Upper lobe of left lung (tissue), 4 donors: ENCODE data around the gene ROBO3.

ENCODE experiments used
- EP300 ChIP-seq, 4 donors: sonication (generic); formaldehyde crosslinking; IDR thresholded peaks; one replicate each; pipeline ENCODE4 v1.5.1; 2017; ENCODE audit warnings: antibody characterized with exemption in 4 of 4, control low read depth in 2 of 4
- POLR2A ChIP-seq, 4 donors: fragments of 450-650 bp; IDR thresholded peaks; one replicate each; pipeline ENCODE4 v1.5.1; 2016 to 2017; ENCODE audit warnings: antibody characterized with exemption in 4 of 4, mild to moderate bottlenecking in 2 of 4
- TF ChIP-seq, protein P1 (sequence below), 6 experiments: fragments of 450-650 bp in 4 of 6; fragments of 200-600 bp in 2 of 6; sonication (generic) in 2 of 6; IDR thresholded peaks; one replicate each; pipeline ENCODE4 v1.5.1; 2016 to 2019; ENCODE audit warnings: antibody characterized with exemption in 6 of 6

- TF ChIP-seq, protein P1, sequence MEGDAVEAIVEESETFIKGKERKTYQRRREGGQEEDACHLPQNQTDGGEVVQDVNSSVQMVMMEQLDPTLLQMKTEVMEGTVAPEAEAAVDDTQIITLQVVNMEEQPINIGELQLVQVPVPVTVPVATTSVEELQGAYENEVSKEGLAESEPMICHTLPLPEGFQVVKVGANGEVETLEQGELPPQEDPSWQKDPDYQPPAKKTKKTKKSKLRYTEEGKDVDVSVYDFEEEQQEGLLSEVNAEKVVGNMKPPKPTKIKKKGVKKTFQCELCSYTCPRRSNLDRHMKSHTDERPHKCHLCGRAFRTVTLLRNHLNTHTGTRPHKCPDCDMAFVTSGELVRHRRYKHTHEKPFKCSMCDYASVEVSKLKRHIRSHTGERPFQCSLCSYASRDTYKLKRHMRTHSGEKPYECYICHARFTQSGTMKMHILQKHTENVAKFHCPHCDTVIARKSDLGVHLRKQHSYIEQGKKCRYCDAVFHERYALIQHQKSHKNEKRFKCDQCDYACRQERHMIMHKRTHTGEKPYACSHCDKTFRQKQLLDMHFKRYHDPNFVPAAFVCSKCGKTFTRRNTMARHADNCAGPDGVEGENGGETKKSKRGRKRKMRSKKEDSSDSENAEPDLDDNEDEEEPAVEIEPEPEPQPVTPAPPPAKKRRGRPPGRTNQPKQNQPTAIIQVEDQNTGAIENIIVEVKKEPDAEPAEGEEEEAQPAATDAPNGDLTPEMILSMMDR (IDR thresholded peaks at IDR 0.05): no peak
- TF ChIP-seq EP300 (IDR thresholded peaks at IDR 0.05): no peak
- no peak for TF ChIP-seq POLR2A (IDR thresholded peaks at IDR 0.05)
These were observed 11.8 kb downstream of the ROBO3 start for GRCh38 chr11:124876818-124877630.
